ENCODE results near the gene LAMA5.

Gene LAMA5, protein sequence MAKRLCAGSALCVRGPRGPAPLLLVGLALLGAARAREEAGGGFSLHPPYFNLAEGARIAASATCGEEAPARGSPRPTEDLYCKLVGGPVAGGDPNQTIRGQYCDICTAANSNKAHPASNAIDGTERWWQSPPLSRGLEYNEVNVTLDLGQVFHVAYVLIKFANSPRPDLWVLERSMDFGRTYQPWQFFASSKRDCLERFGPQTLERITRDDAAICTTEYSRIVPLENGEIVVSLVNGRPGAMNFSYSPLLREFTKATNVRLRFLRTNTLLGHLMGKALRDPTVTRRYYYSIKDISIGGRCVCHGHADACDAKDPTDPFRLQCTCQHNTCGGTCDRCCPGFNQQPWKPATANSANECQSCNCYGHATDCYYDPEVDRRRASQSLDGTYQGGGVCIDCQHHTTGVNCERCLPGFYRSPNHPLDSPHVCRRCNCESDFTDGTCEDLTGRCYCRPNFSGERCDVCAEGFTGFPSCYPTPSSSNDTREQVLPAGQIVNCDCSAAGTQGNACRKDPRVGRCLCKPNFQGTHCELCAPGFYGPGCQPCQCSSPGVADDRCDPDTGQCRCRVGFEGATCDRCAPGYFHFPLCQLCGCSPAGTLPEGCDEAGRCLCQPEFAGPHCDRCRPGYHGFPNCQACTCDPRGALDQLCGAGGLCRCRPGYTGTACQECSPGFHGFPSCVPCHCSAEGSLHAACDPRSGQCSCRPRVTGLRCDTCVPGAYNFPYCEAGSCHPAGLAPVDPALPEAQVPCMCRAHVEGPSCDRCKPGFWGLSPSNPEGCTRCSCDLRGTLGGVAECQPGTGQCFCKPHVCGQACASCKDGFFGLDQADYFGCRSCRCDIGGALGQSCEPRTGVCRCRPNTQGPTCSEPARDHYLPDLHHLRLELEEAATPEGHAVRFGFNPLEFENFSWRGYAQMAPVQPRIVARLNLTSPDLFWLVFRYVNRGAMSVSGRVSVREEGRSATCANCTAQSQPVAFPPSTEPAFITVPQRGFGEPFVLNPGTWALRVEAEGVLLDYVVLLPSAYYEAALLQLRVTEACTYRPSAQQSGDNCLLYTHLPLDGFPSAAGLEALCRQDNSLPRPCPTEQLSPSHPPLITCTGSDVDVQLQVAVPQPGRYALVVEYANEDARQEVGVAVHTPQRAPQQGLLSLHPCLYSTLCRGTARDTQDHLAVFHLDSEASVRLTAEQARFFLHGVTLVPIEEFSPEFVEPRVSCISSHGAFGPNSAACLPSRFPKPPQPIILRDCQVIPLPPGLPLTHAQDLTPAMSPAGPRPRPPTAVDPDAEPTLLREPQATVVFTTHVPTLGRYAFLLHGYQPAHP (N-terminal part only)

DNA sequence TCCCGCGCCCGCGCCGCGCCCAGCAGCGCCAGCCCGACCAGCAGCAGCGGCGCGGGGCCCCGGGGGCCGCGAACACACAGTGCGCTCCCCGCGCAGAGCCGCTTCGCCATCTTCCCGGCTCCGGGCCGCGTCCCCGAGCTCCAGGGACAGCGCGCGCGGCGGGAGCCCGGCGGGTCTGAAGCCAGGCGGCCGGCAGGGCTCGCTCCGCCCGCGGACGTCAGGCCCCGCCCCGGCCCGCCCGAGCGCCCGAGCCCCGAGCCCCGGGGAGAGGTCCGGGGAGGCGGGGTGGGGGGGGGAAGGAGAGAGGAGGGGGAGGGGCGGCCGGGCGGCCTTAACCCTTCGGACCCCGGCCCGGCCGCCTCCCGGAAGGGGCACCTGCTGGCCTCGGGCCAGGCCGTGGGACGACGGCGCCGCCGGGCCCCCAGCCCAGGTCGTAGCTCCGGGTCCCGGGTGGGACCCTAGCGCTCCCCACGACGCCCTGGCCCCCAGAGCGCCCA lies at the start of gene LAMA5:
TSS of gene LAMA5 (minus strand) at position 177 of the 497 bp plus-strand sequence. CDS start at position 110, 67 bp downstream.
- no peak for DNase-seq (ENCODE audit: low read depth)

DNA sequence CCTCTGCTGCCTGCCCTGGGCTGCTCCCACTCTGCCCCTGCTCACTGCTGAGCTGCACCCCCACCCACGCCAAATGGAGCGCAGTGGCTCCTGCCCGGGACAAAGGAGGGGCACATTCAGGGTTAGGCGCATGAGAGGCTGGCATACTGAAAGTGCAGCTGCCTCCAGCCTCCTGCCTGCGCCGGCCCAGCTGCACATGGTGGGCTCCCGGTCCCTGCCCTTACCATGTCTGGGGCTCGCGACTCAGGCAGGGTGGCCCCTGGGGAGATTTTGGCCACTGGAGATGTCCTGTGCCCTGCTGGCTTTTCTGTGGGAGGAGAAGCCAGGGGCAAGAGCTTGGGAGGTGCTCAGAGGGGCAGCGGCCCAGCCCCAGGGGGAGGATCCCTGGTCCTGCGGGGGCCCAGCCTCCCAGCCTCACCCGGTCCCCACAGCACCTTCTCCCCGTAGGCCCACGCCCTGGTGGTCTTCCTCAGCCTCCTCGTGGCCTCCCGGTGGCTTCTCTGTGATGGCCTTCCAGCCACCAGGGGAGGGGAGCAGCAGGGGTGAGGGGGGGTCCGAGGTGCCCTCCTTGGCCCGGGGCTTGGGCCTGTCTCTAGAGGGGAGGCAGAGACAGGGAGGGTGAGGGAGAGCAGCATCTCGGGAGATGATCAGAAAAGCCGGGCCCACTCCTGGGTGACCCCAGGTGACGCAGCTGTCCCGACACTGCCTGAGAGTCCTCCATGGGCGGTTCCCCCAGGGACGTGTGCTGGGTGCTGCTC lies 48.4 kb upstream of the LAMA5 start:
- no peak for DNase-seq (ENCODE audit: low read depth)

DNA sequence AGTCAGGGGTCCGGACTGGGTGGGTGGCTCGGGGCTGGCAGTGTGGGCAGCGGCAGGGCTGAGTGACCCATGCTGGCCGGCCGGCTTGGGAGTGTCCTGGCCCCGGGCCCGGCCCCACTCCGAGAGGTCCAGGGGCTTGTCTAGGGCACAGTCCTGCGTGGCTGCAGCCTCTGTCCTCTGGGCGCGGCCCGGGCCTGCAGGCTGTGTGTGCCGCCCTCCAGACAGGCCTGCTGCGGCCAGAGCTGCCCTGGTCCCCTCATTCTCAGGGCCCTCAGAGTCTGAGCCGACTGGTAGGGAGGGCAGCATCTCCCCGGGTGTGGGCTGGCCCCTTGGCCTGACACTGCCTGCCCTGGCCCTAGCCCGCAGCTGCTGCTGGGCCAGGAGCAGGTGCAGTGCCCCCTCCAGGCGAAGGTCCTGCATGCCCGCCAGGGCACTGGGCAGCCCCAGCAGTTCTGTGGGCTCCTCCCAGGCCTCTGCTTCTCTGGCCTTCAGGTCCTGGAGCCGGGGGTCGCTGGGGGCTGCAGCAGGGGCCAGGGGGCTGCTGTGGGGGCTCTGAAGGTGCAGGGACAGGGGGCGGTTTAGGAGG lies 46.9 kb upstream of the LAMA5 start:
- DNase-seq (ENCODE audit: low read depth), result no peak

DNA sequence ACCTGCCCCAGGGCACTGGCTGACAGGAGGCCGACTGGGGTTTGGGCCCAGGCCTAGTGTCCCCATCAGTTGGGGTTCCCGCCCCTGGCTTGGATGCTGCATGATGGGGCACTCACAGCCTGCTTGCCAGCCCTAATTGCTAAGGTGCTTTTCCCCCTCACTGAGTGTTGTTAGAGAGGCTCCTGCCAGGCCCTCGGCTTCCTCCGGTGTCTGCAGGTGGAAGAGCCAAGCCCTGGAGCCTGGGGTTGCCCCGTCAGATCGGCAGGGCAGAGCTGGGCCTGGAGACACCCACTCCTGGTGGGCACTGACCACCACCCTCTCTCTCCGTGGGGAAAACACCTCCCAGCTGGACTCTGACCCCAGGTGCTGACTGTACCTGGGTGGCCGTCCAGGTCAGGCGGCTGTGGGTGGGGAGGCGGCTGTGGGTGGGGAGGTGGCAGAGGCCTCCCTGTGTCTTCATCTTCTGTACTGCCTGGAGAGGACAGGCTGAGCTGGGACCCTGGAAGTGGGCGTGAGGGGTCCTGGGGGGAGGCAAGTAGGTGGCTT lies 46.0 kb upstream of the LAMA5 start:
- DNase-seq (ENCODE audit: low read depth), result no peak

DNA sequence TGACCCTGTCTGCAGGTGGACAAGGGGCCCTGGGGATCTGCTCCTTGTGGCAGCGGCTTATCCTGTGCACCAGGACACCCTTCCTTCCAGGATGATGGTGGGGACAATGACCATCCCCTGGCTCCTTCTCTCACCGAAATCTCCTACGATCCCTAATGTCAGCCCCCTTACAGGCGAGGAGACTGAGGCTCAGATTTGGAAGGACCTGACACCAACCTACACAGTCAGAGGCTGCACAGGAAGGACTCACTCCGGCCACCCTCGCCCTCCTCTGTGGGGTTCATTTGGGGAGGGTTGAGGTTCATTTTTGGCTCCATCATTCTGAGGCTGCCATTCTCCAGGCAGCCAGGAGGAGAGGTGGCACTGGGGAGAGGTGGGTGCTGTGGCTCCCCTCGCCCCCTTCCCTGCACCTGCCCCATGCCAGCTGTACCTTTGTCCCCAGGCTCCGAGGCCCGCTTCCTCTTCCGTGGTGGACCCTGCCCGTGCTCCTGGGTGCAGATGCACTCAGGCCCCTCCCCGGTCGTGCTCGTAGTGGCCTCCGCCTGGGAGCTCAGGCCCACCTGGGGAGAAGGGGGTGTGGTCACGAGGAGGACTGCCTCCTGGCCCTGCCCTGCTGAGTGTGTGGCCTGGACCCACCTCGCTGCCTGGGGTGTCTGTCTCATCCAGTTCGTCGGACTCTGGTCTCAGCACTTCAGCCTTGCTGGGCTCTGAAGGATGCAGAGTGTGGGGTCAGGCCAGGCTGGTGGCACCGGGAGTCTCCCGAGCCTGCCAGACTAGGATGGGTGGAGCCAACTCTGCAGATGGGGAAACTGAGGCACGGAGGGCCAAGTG lies 45.3 kb upstream of the LAMA5 start:
- DNase-seq (ENCODE audit: low read depth), result no peak

DNA sequence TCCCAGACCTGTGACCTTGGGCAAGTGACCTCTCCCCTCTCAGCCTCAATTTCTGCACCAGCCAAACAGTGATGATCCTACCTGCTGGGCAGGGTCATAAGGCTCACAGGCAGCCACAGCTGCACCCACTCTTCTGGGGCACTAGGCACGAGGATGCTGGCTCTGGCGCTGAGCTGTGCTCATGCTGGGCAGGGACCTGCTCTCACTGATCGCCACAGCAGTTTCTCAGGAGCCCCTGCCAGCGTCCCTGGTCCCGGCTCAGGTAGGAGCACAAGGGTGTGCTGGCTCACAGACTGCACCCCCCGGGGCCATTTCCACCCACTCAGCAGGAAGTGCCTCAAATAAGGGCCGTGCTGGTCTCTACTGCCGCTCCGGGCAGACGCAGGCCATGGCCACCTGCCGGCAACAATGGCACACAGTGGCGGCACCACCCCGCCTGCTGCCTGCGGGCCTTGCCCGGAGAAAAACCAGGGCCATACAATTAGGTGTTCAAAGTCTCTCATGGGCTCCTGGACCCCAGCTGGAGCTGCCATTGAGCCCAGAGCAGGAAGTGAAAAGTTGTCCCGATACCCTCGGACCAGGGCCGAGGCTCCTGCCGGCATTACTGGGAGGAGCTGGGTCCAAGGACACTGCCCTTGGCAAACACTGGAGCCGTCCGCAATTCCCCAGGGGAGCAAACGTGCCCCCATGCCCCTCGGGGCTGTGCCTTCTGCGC lies 44.5 kb upstream of the LAMA5 start:
- no peak for DNase-seq (ENCODE audit: low read depth)

DNA sequence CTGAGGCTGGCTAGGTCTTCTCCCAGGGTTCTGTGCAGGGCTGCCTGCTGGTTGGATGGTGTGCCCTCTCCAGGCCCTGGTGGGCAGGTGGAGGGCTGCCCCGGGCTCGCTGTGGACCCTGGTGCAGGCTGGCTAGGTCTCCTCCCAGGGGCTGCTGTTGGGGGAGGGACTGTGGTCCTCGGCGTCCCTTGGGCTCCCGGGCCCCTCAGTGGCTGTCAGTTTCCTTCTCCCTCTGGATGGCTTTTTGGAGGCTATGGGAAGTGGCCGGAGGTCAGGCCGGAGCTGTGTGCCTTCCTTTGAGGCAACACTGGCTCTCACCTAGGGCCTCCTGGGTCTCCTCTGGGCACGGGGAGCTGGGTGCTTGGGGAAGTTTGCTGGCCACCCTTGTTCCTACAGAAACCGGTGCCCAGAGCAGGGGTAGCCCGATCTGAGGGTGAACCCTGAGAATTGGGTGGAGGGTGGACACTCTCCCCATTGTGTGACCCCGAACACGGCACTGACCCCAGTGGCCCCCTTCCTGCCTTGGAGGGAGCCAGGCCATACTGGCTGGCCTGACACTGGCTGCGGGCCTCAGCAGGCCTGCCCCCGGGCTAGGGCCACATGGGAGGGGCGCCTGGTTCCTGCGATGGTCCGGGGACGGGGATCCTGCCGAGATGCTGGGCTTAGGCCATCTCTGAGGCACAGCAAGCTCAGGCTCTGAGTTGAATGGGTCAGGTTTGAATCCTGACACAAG lies 43.8 kb upstream of the LAMA5 start:
- no peak for DNase-seq (ENCODE audit: low read depth)

DNA sequence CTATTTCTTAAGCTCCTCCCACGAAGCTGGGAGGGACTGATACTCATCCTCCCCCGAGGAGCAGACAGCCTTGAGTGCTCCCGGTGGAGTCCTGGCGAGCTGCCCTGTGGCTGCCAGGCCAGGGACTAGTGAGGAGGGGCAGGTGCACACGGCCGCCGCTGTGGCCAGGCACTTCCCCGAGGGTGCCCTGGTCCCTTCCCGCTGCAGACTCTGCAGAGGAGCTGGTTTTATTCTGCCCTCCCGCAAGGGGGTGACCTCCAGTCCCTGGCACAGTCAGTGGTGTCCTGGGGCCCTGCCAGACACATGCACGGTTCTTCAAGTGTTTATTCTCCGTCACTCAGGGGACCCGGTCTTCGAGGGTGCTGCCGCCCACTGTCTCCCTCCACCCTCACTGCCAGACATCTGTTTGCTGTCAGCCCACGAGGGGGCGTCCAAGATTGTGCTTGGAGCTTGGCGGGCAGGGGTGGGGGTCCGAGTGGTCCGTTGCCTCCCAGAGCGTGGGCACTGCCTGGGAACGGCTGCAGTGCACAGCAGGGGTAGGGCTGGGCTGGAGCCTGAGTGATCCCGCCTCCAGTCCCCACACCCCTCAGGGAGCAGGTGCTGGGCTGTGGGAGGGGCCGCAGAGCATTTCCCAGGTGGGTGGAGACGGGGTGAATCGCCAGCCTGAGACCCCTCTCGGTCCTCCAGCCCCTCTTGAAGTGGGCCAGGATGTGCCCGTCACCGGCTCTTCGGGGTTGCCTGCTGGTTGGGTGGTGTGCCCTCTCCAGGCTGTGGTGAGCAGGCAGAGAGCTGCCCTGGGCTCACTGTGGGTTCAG lies 43.0 kb upstream of the LAMA5 start:
- no peak for DNase-seq (ENCODE audit: low read depth)

DNA sequence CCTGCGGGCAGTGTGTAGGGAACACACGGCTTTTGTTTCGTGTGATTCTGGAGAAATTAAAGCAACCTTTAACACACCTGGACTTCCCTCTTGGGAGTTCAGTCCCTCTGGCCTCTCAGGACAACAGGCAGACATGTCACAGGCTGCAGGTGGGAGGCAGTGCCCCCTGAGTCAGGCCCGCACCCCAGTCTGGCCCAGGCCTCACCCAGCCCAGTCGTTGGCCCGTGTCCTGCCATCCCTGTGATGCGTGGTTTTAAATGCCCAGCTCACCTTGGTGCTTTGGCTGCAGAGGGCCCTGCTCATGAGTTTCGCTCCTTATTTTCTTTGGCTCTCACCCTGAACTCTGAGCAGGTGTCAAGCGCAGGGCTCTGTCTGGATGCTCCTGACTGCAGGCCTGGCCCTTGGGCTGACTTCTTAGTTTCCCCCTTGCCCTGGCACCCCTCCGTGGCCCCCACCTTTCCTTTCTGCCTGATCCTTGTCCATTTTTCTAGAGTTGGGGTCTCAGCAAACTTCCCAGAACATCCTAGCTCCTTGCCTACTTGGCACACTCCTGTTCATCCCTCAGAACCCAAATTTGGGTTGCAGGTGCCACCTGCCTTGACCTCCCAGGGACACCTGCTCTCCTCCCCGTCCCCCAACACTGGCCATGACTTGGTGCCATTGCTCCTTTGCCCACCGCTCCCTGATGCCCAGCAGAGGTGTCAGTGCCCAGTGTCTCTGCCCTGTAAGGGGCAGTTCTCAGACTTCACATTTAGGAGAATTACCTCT lies 42.2 kb upstream of the LAMA5 start:
- DNase-seq (ENCODE audit: low read depth), result no peak

DNA sequence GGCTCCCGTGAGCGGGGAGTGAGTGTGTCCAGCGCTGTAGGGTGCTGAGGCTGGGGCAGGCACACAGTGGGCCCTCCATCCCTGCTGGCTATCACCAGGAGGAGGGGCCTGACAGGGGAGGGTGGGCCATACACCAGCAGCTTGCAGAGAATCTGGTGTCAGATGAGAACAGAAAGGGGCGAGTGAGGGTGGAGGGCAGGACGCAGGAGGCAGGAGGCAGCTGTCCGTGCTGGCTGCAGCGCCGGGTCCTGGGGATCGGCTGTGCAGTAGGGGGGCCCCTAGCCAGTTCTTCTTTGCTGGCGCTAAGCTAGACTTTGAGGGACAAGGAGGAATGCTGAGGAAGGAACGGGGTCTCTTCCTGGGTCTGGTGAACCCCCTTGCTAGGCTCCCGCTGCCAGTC lies 41.5 kb upstream of the LAMA5 start:
- no peak for DNase-seq (ENCODE audit: low read depth)

DNA sequence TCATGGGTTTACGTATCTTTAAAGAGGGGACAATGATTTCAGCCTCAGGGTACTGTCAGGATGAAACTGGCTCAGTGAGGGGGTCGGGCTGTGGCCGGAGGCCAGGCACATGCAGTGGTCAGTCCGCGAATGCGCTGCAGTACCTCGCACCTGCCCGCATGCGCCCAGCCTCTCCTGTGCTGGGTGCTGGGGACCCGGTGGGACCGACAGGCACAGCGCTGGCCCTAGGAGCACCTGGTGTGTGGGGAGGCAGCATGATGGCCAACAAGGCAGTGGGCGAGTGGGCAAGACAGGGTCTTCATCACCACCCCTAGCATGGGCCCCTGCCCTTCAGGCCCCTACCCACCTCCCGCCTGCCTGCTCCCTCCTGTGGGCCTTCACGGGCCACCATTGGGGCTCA lies 40.9 kb upstream of the LAMA5 start:
- DNase-seq (ENCODE audit: low read depth), result no peak

DNA sequence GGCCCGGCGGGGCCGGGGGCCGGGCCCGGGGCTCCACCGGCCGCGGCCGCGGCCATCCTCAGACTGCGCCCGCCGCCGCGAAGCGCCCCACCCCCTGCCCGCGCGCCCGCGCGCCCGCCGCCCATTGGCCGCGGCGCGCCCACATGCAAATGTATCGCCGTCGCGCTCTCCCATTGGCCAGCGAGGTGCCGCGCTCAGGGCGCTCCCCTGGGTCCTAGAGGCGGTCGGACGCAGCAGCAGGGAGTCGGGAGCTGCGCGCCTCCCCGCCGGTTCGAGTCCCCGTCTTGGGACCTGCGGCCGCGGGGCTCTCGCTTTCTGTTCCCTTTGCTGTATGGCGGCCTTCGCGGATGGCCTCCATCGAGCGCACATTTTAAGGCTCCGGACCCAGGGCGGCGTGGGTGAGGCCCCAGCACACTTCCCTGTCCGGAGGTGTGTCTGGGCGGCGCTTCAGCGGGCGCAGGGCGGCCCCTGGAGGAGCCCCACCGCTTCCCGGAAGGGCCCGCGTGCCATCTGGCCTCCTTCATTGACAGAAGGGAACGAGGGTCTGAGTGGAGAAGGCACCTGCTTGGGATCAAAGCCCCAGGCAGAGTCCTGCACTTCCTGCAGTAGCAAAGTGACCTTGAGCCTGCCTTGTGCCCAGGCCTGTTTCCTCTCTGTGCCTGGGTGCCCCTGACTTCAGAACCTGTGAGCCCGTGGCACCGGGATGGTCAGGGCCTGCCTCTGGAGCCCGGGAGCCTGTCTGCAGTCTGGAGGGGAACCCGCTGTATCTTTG lies 40.3 kb upstream of the LAMA5 start, which contains the start of gene CABLES2:
TSS of gene CABLES2 (minus strand) at position 65 of the 772 bp plus-strand sequence. CDS start at position 56, 9 bp downstream.
- DNase-seq (ENCODE audit: low read depth), result peak; percentile 89

DNA sequence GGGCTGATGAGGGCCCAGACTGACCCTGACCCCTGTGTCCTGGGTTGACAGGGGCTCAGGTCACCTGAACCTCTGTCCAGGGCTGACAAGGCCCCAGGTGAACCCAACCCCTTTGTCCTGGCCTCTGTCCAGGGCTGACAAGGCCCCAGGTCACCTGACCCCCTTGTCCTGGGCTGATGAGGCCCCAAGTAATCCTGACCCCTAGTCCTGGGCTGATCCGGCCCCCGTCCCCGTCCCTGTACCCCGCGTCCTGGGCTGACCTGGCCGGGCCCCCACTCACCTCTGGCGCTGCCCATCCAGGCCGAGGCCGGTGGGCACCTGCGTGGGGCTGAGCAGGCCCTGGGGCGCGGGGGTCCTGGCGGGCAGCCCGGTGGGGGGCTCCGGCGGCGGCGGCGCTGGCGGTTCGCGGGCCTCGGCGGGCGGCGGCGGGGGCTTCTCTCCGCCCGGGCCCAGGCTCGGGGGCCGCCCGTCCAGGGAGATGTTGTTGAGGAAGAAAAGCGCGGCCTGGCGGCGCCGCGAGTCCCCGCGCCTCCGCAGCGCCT lies 39.6 kb upstream of the LAMA5 start:
- no peak for DNase-seq (ENCODE audit: low read depth)

DNA sequence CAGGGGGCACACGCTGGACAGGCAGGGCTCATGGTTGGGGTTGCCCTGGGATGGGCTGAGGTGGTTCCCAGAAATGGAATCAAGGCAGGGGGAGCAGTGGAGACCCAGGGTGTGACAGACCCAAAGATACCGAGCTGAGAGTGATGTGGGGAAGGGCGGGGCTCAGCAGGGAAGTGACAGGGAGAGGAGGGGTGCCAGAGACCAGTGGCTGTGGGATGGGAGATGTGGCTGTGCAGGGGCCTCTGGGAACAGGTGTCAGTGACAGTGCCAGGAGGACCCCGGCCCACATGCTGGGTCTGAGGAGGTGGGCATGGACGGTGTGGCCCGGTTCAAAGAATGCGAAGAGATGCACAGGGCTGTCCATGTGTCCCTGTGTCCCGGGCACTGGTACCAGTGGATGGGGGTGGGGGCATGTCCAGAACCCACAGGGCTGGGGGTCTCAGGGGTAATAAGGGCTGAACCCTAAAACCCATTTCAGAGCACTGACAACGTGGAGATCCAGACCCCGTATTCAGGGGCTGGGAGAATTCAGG lies 38.9 kb upstream of the LAMA5 start:
- DNase-seq (ENCODE audit: low read depth), result no peak

All from activated T-helper 1 cell treated with Interleukin-2 at 50 U/mL for 16 hours (primary cell).